Lower leg skin (tissue), 4 donors: ENCODE data around the gene HMOX2. TPM values are rescaled to one million over a fixed set of nuclear protein-coding genes. Genes with fewer than 3 reads are reported as not detected.

Experiments
- DNase-seq, 2 donors: peaks; one replicate each; pipeline ENCODE4 v3.0.0-alpha.2; 2019; ENCODE audit warnings: low spot score in 2 of 2
- H3K4me3 ChIP-seq: fragments of 200-600 bp; sonication (generic); 2 replicates; pipeline ENCODE4 v1.5.1; 2017; ENCODE audit warnings: mild to moderate bottlenecking, low read depth; ENCODE audit not compliant: poor library complexity, severe bottlenecking
- POLR2A ChIP-seq, 2 donors: fragments of 450-650 bp; IDR thresholded peaks; one replicate each; pipeline ENCODE4 v1.6.1; 2016 to 2017; ENCODE audit warnings: antibody characterized with exemption in 2 of 2, mild to moderate bottlenecking in 1 of 2, moderate library complexity in 1 of 2
- WGBS, 2 donors: methylation state at CpG; one replicate each; pipeline ENCODE4 v1.1.5; 2018; 5-methylcytosine and 5-hydroxymethylcytosine counted together
- intact Hi-C: fragments of 100-400 bp; cut with DNase I; formaldehyde crosslinking; loops from one replicate; pipeline ENCODE4 v1.15.0; 2023; ENCODE audit warnings: low total_unique reads
- total RNA-seq, 4 donors: library from RNA; depleted of rRNA; stranded (reverse); fragments of >200 nt; gene quantifications; one replicate each; pipeline ENCODE4 v1.1.0, GENCODE V29; 2016
- TF ChIP-seq, protein P1 (sequence below), 3 donors: fragments of 450-650 bp; IDR thresholded peaks; one replicate each; pipeline ENCODE4 v1.5.1; 2016; ENCODE audit warnings: antibody characterized with exemption in 3 of 3, mild to moderate bottlenecking in 3 of 3, moderate library complexity in 2 of 3

Gene HMOX2
- total RNA-seq, 4 donors from 2014 or later = 48.8 to 70.6 (median 59.0) TPM

DNA sequence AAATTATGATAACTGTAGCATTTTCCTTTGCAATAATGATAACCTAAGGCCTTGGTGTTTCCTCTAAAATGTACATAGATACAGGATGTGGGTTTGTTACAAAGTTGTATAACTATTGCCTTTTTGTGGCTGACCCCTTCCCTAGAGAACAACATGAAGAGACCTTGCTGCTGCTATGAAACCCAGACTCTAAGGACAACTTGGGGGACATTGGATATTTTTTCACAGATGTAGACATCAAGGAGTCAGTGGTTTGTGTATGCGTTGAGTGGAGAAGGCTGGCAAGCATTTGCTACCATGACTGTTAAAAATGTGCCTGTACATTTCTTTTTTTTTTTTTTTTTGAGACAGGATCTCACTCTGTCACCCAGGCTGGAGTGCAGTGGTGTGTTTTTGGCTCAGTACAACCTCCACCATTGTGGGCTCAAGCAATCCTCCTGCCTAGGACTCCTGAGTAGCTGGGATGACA, 12.3 kb downstream of the HMOX2 start:
- DNase-seq = no peak
- no peak for TF ChIP-seq POLR2A (IDR thresholded peaks at IDR 0.05)
- TF ChIP-seq, protein P1, sequence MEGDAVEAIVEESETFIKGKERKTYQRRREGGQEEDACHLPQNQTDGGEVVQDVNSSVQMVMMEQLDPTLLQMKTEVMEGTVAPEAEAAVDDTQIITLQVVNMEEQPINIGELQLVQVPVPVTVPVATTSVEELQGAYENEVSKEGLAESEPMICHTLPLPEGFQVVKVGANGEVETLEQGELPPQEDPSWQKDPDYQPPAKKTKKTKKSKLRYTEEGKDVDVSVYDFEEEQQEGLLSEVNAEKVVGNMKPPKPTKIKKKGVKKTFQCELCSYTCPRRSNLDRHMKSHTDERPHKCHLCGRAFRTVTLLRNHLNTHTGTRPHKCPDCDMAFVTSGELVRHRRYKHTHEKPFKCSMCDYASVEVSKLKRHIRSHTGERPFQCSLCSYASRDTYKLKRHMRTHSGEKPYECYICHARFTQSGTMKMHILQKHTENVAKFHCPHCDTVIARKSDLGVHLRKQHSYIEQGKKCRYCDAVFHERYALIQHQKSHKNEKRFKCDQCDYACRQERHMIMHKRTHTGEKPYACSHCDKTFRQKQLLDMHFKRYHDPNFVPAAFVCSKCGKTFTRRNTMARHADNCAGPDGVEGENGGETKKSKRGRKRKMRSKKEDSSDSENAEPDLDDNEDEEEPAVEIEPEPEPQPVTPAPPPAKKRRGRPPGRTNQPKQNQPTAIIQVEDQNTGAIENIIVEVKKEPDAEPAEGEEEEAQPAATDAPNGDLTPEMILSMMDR (IDR thresholded peaks at IDR 0.05) = no peak
- intact Hi-C loops = no loop called here
- 86 to 93% methylated on average over 1 of the region's 1 CpG for WGBS, 2 donors
- H3K4me3 ChIP-seq = no peak overlapping the region

DNA sequence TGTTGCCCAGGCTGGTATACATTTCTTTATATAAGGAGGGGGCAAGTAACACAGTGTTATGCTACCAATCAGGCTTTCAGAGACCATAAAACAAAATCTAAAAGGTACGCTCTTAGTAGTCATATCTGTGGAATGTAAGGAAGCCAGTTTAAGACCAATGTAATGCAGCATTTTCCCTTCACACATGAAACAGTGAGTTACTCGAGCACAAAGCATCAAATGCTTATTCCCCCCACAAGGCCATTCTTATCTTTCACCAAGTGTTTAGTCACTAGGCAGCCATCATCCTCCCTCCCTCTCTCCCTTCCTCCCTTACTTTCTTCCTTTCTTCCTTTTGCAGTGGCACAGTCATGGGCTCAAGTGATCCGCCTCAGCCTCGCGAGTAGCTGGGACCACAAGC, 12.8 kb downstream of the HMOX2 start:
- DNase-seq = no peak
- H3K4me3 ChIP-seq = no peak overlapping the region
- WGBS, 2 donors = 94% methylated on average over 5 of the region's 5 CpGs
- TF ChIP-seq POLR2A (IDR thresholded peaks at IDR 0.05) = no peak
- TF ChIP-seq, protein P1 (IDR thresholded peaks at IDR 0.05) = no peak
- intact Hi-C loops = no loop called here

DNA sequence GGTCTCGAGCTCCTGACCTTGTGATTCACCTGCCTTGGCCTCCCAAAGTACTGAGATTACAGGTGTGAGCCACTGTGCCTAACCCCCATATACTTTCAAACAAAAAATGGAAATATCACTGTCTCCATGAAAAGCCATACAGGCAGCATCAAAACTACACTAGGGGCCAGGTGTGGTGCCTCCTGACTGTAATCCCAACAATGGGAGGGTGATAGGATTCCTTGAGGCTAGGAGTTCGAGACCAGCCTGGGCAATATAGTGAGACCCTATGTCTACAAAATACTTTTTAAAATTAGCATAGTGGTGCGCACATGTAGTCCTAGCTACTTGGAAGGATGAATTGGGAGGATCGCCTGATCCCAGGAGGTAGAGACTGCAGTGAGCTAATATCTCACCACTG, 15.7 kb downstream of the HMOX2 start:
- no peak for DNase-seq

DNA sequence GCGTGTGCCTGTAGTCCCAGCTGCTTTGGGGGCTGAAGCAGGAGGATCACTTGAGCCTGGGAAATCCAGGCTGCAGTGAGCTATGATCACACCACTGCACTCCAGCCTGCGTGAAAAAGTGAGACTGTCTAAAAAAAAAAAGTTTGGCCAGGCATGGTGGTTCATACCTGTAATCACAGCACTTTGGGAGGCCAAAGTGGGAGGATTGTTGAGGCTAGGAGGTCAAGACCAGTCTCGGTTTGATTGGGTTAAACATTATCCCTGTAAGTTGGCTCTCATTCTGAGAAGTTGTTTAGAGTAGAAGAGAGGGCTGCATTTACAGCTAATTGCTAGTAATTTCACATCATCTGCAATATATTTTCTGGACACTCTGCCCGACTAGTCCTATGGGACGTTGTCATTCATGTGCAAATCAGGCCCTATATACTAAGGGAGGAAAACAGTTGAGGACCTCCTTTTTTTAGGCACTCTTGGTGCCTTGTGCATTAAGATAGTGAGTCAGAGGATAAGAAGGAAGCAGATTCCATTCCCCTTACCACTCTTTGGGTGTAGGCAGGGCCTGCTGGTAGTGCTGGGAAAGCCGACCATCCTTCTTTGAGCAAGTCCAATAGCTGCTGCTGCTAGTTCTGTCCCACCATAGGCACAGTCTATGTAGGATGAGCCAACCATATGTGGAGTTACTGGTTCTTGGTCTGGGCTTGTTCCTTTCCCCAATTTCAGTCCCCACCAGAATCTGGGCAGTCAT, 18.7 kb downstream of the HMOX2 start:
- TF ChIP-seq, protein P1 (IDR thresholded peaks at IDR 0.05) = no peak
- TF ChIP-seq POLR2A (IDR thresholded peaks at IDR 0.05) = no peak
- H3K4me3 ChIP-seq = no peak overlapping the region
- no peak for DNase-seq
- intact Hi-C loops = no loop called here
- 88 to 91% methylated on average over 6 of the region's 6 CpGs for WGBS, 2 donors

More for the DNA sequence above, 15.7 kb downstream of the HMOX2 start:
- TF ChIP-seq, protein P1 (IDR thresholded peaks at IDR 0.05) = no peak
- TF ChIP-seq POLR2A (IDR thresholded peaks at IDR 0.05) = no peak
- WGBS, 2 donors = 96 to 97% methylated on average over 4 of the region's 4 CpGs
- no peak overlapping the region for H3K4me3 ChIP-seq
- intact Hi-C loops = no loop called here

DNA sequence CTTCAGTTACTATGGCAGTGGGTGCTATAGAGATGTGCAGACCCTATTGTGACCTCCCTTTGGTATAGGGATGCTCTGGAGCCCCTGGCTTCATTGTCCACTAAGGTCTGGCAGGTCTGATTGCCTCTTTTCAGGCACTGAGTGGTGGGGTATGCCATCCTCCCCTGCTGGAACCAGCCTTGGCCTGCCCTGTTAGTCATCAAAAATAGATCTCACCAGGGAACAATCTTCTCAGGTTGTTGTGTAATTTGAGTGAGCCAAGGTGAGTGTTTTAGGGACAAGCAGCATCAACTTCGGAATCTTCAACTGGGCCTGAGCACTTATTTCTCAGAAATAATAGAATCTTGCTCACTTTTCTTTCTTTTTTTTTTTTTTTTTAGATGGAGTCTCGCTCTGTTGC, 19.6 kb downstream of the HMOX2 start:
- DNase-seq = no peak
- TF ChIP-seq, protein P1 (IDR thresholded peaks at IDR 0.05) = no peak
- no peak for TF ChIP-seq POLR2A (IDR thresholded peaks at IDR 0.05)
- 84 to 87% methylated on average over 2 of the region's 2 CpGs for WGBS, 2 donors
- H3K4me3 ChIP-seq = no peak overlapping the region
- intact Hi-C loops = no loop called here

DNA sequence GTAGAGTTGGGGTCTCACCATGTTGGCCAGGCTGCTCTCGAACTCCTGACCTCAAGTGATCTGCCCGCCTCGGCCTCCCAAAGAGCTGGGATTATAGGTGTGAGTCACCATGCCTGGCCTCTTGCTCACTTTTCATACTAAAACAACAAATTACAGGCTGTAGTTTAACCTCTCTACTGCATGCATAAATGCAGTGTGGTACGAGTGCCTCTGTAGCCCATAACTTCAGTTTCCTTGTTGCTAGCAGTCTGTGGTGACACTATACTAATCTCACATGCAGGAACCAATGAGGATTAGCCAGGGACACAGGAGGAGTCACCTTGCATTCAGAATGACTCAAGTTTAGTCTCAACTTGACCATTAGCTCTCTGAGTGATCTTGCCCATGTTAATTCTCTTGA, 20.1 kb downstream of the HMOX2 start:
- DNase-seq = no peak
- intact Hi-C loops = no loop called here
- TF ChIP-seq, protein P1 (IDR thresholded peaks at IDR 0.05) = no peak
- no peak for TF ChIP-seq POLR2A (IDR thresholded peaks at IDR 0.05)
- H3K4me3 ChIP-seq = no peak overlapping the region
- 92 to 97% methylated on average over 4 of the region's 4 CpGs for WGBS, 2 donors
